HepG2 (cell line): ENCODE measurements around the gene NELFCD. TPM values are rescaled to one million over a fixed set of nuclear protein-coding genes. Genes with fewer than 3 reads are reported as not detected.

Source experiments
- AGO1 ChIP-seq: fragments of 200-400 bp; formaldehyde crosslinking; IDR thresholded peaks from 2 replicates; pipeline ENCODE4 v1.6.1; 2017; ENCODE audit warnings: mild to moderate bottlenecking, low read depth, low read length, moderate library complexity; ENCODE audit not compliant: poor library complexity, severe bottlenecking
- CREM ChIP-seq, 2 experiments: sonication (generic) in 1 of 2; formaldehyde crosslinking in 1 of 2; IDR thresholded peaks; 2 replicates each; pipeline versions ENCODE4 v1.4.0 to v1.6.1; 2016 to 2020; ENCODE audit warnings: antibody characterized with exemption in 1 of 2, mild to moderate bottlenecking in 1 of 2, missing genetic modification reagents in 1 of 2
- DNMT3B ChIP-seq: conservative IDR thresholded peaks from 2 replicates; pipeline ENCODE4 v1.6.1; 2016; ENCODE audit warnings: missing biosample characterization, control low read depth
- FOXP1 ChIP-seq, 2 experiments: fragments of 450-650 bp in 1 of 2; IDR thresholded peaks; 2 replicates each; pipeline ENCODE4 v1.6.1; 2017 to 2018; ENCODE audit warnings: antibody characterized with exemption in 1 of 2
- FUBP1 ChIP-seq: sonication (generic); formaldehyde crosslinking; IDR thresholded peaks from 2 replicates; pipeline ENCODE4 v1.5.1; 2020; ENCODE audit warnings: missing genetic modification reagents, mild to moderate bottlenecking, borderline replicate concordance
- GTF3A ChIP-seq: sonication (generic); formaldehyde crosslinking; conservative IDR thresholded peaks from 2 replicates; pipeline ENCODE4 v1.4.0; 2020; ENCODE audit warnings: mild to moderate bottlenecking, missing genetic modification reagents
- HDAC2 ChIP-seq: sonication (generic); formaldehyde crosslinking; IDR thresholded peaks from 2 replicates; pipeline ENCODE4 v1.4.0; 2020; ENCODE audit warnings: missing genetic modification reagents
- IRF2 ChIP-seq: IDR thresholded peaks from 2 replicates; pipeline ENCODE4 v1.6.1; 2018; ENCODE audit warnings: missing genetic modification reagents, missing compliant biosample characterization
- LRRFIP1 ChIP-seq: sonication (generic); formaldehyde crosslinking; conservative IDR thresholded peaks from 2 replicates; pipeline ENCODE4 v1.4.0; 2020; ENCODE audit warnings: missing genetic modification reagents
- PBX3 ChIP-seq: sonication (generic); formaldehyde crosslinking; IDR thresholded peaks from 2 replicates; pipeline ENCODE4 v1.8.1; 2023; ENCODE audit warnings: missing genetic modification reagents, inconsistent platforms, borderline replicate concordance
- SP140L ChIP-seq: sonication (generic); formaldehyde crosslinking; IDR thresholded peaks from 2 replicates; pipeline ENCODE4 v1.4.0; 2020; ENCODE audit warnings: missing genetic modification reagents, borderline replicate concordance
- TBX2 ChIP-seq: sonication (generic); formaldehyde crosslinking; IDR thresholded peaks from 2 replicates; pipeline ENCODE4 v1.5.0; 2020; ENCODE audit warnings: missing genetic modification reagents, mild to moderate bottlenecking, borderline replicate concordance
- TOE1 ChIP-seq: sonication (generic); formaldehyde crosslinking; IDR thresholded peaks from 2 replicates; pipeline ENCODE4 v1.4.0; 2020; ENCODE audit warnings: mild to moderate bottlenecking, missing genetic modification reagents
- TRIM24 ChIP-seq: sonication (generic); formaldehyde crosslinking; IDR thresholded peaks from 2 replicates; pipeline ENCODE4 v1.8.0; 2022; ENCODE audit warnings: mild to moderate bottlenecking, missing genetic modification reagents
- ZNF143 ChIP-seq: sonication (generic); formaldehyde crosslinking; IDR thresholded peaks from 2 replicates; pipeline ENCODE4 v1.4.0; 2020; ENCODE audit warnings: missing genetic modification reagents
- ZNF234 ChIP-seq: sonication (generic); formaldehyde crosslinking; conservative IDR thresholded peaks from 2 replicates; pipeline ENCODE4 v1.5.1; 2020; ENCODE audit warnings: mild to moderate bottlenecking, missing genetic modification reagents
- ZNF589 ChIP-seq: sonication (generic); formaldehyde crosslinking; conservative IDR thresholded peaks from 2 replicates; pipeline ENCODE4 v1.8.0; 2022; ENCODE audit warnings: mild to moderate bottlenecking, moderate library complexity, missing genetic modification reagents
- polyA plus RNA-seq, 8 experiments: library from polyadenylated mRNA; depleted of rRNA in 3 of 8; stranded (reverse) in 7 of 8; unstranded in 1 of 8; fragments of >200 nt; fragmentation: Illumina TruSeq in 4 of 8; extraction: Trizol in 4 of 8; gene quantifications; 2 replicates each; pipeline versions ENCODE4 v1.2.1 to v1.2.3, GENCODE V29; 2011 to 2016; ENCODE audit warnings: low read depth in 4 of 8, missing spikeins in 1 of 8, mixed read lengths in 1 of 8; ENCODE audit not compliant: insufficient read depth in 1 of 8
- total RNA-seq, 5 experiments: library from RNA; depleted of rRNA; stranded (reverse); fragments of >200 nt; fragmentation: Illumina TruSeq; extraction: Trizol; gene quantifications; 2 replicates each; pipeline ENCODE4 v1.2.3, GENCODE V29; 2016; ENCODE audit warnings: low read depth in 1 of 5
- TF ChIP-seq, protein P1 (sequence below): sonication (generic); formaldehyde crosslinking; IDR thresholded peaks from 2 replicates; pipeline ENCODE4 v1.4.0; 2020; ENCODE audit warnings: missing genetic modification reagents, low read depth, mild to moderate bottlenecking, borderline replicate concordance

Gene NELFCD
- total and polyA plus RNA-seq, 2 of the 13 experiments (the other 11 are each of a cell fraction or from before 2014, with no cell fraction given), result 159 to 203 TPM

DNA sequence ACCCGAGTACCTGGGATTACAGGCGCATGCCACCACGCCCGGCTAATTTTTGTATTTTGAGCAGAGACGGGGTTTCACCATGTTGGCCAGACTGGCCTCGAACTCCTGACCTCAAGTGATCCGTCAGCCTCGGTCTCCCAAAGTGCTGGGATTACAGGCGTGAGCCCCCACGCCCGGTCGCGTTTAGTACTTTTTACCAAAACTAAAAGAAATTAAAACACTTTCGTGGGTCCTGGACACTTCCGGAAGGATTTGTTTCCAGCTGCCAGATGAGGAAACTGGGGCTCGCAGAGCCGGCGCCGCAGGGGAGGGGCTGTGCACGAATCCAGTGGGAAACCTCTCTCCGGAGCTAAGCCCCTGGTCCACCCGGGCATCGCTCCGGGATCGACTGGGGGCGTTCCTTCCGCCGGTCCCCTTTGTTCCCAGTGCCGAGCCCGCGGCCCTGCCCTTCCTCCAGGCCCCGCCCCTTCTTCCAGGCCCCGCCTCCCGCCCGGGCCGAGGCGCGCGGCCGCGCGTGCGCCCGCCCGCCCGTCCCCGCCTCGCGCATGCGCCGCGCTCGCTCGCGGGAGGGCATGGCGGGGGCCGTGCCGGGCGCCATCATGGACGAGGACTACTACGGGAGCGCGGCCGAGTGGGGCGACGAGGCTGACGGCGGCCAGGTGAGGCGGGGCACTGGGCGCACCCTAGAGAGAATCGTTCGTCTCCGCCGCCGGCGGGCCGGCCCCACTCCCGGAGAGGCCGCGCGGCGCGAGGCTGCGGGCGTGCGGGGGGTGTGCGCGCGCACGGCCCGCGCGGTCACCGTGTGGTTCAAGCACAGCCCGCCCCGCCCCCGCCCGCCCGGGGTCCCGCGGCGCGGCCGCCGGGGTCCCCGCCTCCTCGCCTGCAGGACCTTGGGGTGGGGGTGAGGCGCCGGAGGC, at the start of gene NELFCD (continued):
- no peak for TF ChIP-seq FUBP1 (CRISPR knock-in tag)
- peak; percentile 91 for TF ChIP-seq IRF2 (CRISPR knock-in tag)
- TF ChIP-seq TBX2, result no peak; the same call in 1 of the 2 replicates
- no peak for TF ChIP-seq ZNF143 (CRISPR knock-in tag)
- TF ChIP-seq HDAC2 (CRISPR knock-in tag), result peak; percentile 85
- TF ChIP-seq SP140L (CRISPR knock-in tag), result no peak
- no peak for TF ChIP-seq GTF3A (CRISPR knock-in tag)
- no peak for TF ChIP-seq TRIM24
- TF ChIP-seq PBX3 (CRISPR knock-in tag), result no peak; the same call in 1 of the 2 replicates
- TF ChIP-seq, protein P1, sequence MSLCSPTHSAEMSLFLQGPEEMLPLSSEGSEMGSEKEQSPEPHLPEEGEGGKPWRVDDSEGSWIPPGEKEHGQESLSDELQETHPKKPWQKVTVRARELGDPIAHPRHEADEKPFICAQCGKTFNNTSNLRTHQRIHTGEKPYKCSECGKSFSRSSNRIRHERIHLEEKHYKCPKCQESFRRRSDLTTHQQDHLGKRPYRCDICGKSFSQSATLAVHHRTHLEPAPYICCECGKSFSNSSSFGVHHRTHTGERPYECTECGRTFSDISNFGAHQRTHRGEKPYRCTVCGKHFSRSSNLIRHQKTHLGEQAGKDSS, result peak; percentile 78; the same call in 1 of the 2 replicates
- no peak for TF ChIP-seq ZNF589 (CRISPR knock-in tag)
- 0 out of 2 replicates have a peak, but pooled peaks have one; percentile 42 for TF ChIP-seq LRRFIP1 (CRISPR knock-in tag)
- no peak for TF ChIP-seq AGO1
- TF ChIP-seq CREM (IDR thresholded peaks at IDR 0.05), result peak; percentile 27; the same call in 1 of the 2 replicates
- TF ChIP-seq CREM (CRISPR knock-in tag; IDR thresholded peaks at IDR 0.05), result no peak
- no peak for TF ChIP-seq DNMT3B (CRISPR knock-in tag)
- TF ChIP-seq TOE1, result peak; percentile 39; the same call in 1 of the 2 replicates
- no peak for TF ChIP-seq FOXP1 (IDR thresholded peaks at IDR 0.05)
- no peak for TF ChIP-seq FOXP1 (CRISPR knock-in tag; IDR thresholded peaks at IDR 0.05)
- no peak for TF ChIP-seq ZNF234 (CRISPR knock-in tag)
